NB4 (cell line): ENCODE results near the gene GNG11.
"Not testable (repeated sequence)": the region's sequence is repeated elsewhere in the genome, so short reads cannot be mapped to it uniquely, and the experiment has no call there.

ENCODE experiments used
- CTCF ChIP-seq: IDR thresholded peaks from one replicate; pipeline ENCODE4 v1.5.1; 2012; ENCODE audit warnings: low read depth, low read length
- POLR2A ChIP-seq: IDR thresholded peaks from 2 replicates; pipeline ENCODE4 v1.6.1; 2011; ENCODE audit warnings: mild to moderate bottlenecking; ENCODE audit not compliant: insufficient read length; ENCODE audit errors: extremely low read depth

- not testable (repeated sequence) for TF ChIP-seq CTCF, POLR2A
Observed at GRCh38 chr7:93915206-93915842, 6.2 kb upstream of the GNG11 start.
